Measurements from ENCODE around the gene SOHLH1.

Gene SOHLH1

GRCh38 chr9:135701959-135702721 lies 2.9 kb upstream of the SOHLH1 start, which contains the start of gene KCNT1:
Gene KCNT1, plus strand, starts transcription at chr9:135702185. Its CDS starts 74 bp downstream, at chr9:135702259.
- peak; percentile 92 for DNase-seq (ENCODE audit: low spot score)

GRCh38 chr9:135701067-135701958 lies 2.0 kb upstream of the SOHLH1 start:
- no peak for DNase-seq (ENCODE audit: low spot score)

- DNase-seq (ENCODE audit: low spot score) = no peak
These were observed 1.2 kb upstream of the SOHLH1 start for GRCh38 chr9:135700525-135700924.

- no peak for DNase-seq (ENCODE audit: low spot score)
These were observed 514 bp downstream of the SOHLH1 start for GRCh38 chr9:135698767-135699166.

GRCh38 chr9:135698236-135698635 lies 1.0 kb downstream of the SOHLH1 start:
- no peak for DNase-seq (ENCODE audit: low spot score)

- no peak for DNase-seq (ENCODE audit: low spot score)
These were observed 2.1 kb downstream of the SOHLH1 start for GRCh38 chr9:135697226-135697625.

GRCh38 chr9:135696446-135696845 lies 2.8 kb downstream of the SOHLH1 start:
- DNase-seq (ENCODE audit: low spot score) = no peak

- DNase-seq (ENCODE audit: low spot score) = no peak
These were observed 3.6 kb downstream of the SOHLH1 start for GRCh38 chr9:135695642-135696041.

- DNase-seq (ENCODE audit: low spot score) = no peak
These were observed 4.2 kb downstream of the SOHLH1 start for GRCh38 chr9:135695036-135695435.

GRCh38 chr9:135694414-135694813 lies 4.9 kb downstream of the SOHLH1 start:
- DNase-seq (ENCODE audit: low spot score) = no peak

- DNase-seq (ENCODE audit: low spot score) = no peak
These were observed 5.5 kb downstream of the SOHLH1 start for GRCh38 chr9:135693771-135694170.

GRCh38 chr9:135693265-135693664 lies 6.0 kb downstream of the SOHLH1 start:
- no peak for DNase-seq (ENCODE audit: low spot score)

GRCh38 chr9:135692410-135692809 lies 6.9 kb downstream of the SOHLH1 start:
- peak; percentile 52 for DNase-seq (ENCODE audit: low spot score)

- DNase-seq (ENCODE audit: low spot score) = no peak
These were observed 8.3 kb downstream of the SOHLH1 start for GRCh38 chr9:135690836-135691570.

GRCh38 chr9:135689011-135689410 lies 10.3 kb downstream of the SOHLH1 start:
- no peak for DNase-seq (ENCODE audit: low spot score)

GRCh38 chr9:135687216-135687615 lies 12.1 kb downstream of the SOHLH1 start:
- DNase-seq (ENCODE audit: low spot score) = no peak

GRCh38 chr9:135684691-135685090 lies 14.6 kb downstream of the SOHLH1 start:
- no peak for DNase-seq (ENCODE audit: low spot score)

- no peak for DNase-seq (ENCODE audit: low spot score)
These were observed 15.8 kb downstream of the SOHLH1 start for GRCh38 chr9:135683401-135684034.

GRCh38 chr9:135681161-135681560 lies 18.1 kb downstream of the SOHLH1 start:
- DNase-seq (ENCODE audit: low spot score) = no peak

- no peak for DNase-seq (ENCODE audit: low spot score)
These were observed 19.2 kb downstream of the SOHLH1 start for GRCh38 chr9:135680056-135680455.

- DNase-seq (ENCODE audit: low spot score) = no peak
These were observed 20.9 kb downstream of the SOHLH1 start for GRCh38 chr9:135678236-135679017.

All from hepatic stellate cell (primary cell).